GM12878 (cell line): ENCODE measurements around the gene SEMA6C. TPM values are rescaled to one million over a fixed set of nuclear protein-coding genes. Genes with fewer than 3 reads are reported as not detected.

Source experiments
- ATAC-seq: fragments of 200-7000 bp; cut with Tn5 transposase; 3 replicates; pipeline ENCODE4 v1.9.1; 2020; ENCODE audit warnings: mild to moderate bottlenecking, moderate library complexity
- BruUV-seq: library from RNA; stranded (reverse); fragments of 400-500 nt; replicated peaks from 2 replicates; lab custom pipeline; 2021; lab: Mats Ljungman, UMichigan
- CTCF ChIA-PET: fragments of 300-600 bp; sonication (Branson Sonifier 250); formaldehyde crosslinking; extraction: SDS; loops from one replicate; lab custom pipeline; 2021; ENCODE audit warnings: inconsistent platforms; lab: Yijun Ruan, JAX
- POLR2A ChIA-PET: fragments of 350-600 bp; formaldehyde crosslinking; extraction: SDS; loops from one replicate; lab custom pipeline; 2021; ENCODE audit warnings: inconsistent platforms; lab: Charles Lee
- RAD21 ChIA-PET: fragments of 300-600 bp; sonication (Branson Sonifier 250); formaldehyde crosslinking; loops from one replicate; lab custom pipeline; 2023; ENCODE audit warnings: antibody characterized with exemption; ENCODE audit not compliant: unreplicated experiment; lab: Charles Lee
- SMC1A ChIA-PET: fragments of 300-600 bp; sonication (Branson Sonifier 250); formaldehyde crosslinking; loops from one replicate; lab custom pipeline; 2023; ENCODE audit not compliant: unreplicated experiment, uncharacterized antibody; lab: Charles Lee
- DNase-seq: peaks from one replicate; pipeline ENCODE4 v3.0.0-alpha.2; 2011; ENCODE audit warnings: low read depth, low spot score
- FAIRE-seq: peaks from 3 replicates; lab custom pipeline; 2011; peaks lifted over from hg19 to GRCh38; lab: Jason Lieb, UNC
- H2AFZ ChIP-seq: 2 replicates; pipeline ENCODE4 v1.6.0; 2011; ENCODE audit warnings: low read depth, low read length, control low read depth; ENCODE audit not compliant: control insufficient read depth
- H3K27ac ChIP-seq: 2 replicates; pipeline ENCODE4 v1.5.1; 2011; ENCODE audit warnings: control low read depth; ENCODE audit not compliant: control insufficient read depth, insufficient read depth
- H3K27me3 ChIP-seq, 2 experiments: replicated peaks in 1 of 2; 2 replicates each; pipeline versions ENCODE4 v1.6.0 to v1.6.1; 2011; ENCODE audit warnings: low read length in 1 of 2; ENCODE audit not compliant: control insufficient read depth in 2 of 2, insufficient read depth in 2 of 2
- H3K36me3 ChIP-seq, 2 experiments: 2 replicates each; pipeline ENCODE4 v1.5.1; 2011; ENCODE audit warnings: low read length in 1 of 2; ENCODE audit not compliant: control insufficient read depth in 2 of 2, insufficient read depth in 2 of 2
- H3K4me1 ChIP-seq: 2 replicates; pipeline ENCODE4 v1.6.1; 2011; ENCODE audit warnings: mild to moderate bottlenecking, low read length, moderate library complexity, mixed read lengths; ENCODE audit not compliant: control insufficient read depth, insufficient read depth
- H3K4me2 ChIP-seq: 2 replicates; pipeline ENCODE4 v1.6.0; 2011; ENCODE audit warnings: control low read depth; ENCODE audit not compliant: control insufficient read depth, insufficient read depth
- H3K4me3 ChIP-seq: fragments of 200-600 bp; sonication (generic); 2 replicates; pipeline ENCODE4 v1.5.1; 2016
- H3K79me2 ChIP-seq: 2 replicates; pipeline ENCODE4 v1.6.0; 2011; ENCODE audit warnings: low read length; ENCODE audit not compliant: control insufficient read depth, insufficient read depth
- H3K9ac ChIP-seq: 2 replicates; pipeline ENCODE4 v1.8.0; 2011; ENCODE audit warnings: low read length, control low read depth, mixed read lengths; ENCODE audit not compliant: control insufficient read depth, insufficient read depth
- H3K9me3 ChIP-seq: replicated peaks from 3 replicates; pipeline ENCODE4 v1.5.1; 2011; ENCODE audit warnings: mild to moderate bottlenecking, low read length; ENCODE audit not compliant: control insufficient read depth, insufficient read depth
- H4K20me1 ChIP-seq: 2 replicates; pipeline ENCODE4 v1.6.0; 2011; ENCODE audit not compliant: control insufficient read depth, insufficient read depth
- CHD4 ChIP-seq: fragments of 200-600 bp; sonication (generic); IDR thresholded peaks from 2 replicates; pipeline ENCODE4 v1.6.1; 2016; ENCODE audit warnings: mild to moderate bottlenecking
- DPF2 ChIP-seq: fragments of 450-650 bp; IDR thresholded peaks from 2 replicates; pipeline ENCODE4 v1.6.1; 2017; ENCODE audit warnings: mild to moderate bottlenecking
- E4F1 ChIP-seq: fragments of 450-650 bp; IDR thresholded peaks from 2 replicates; pipeline ENCODE4 v1.6.1; 2018; ENCODE audit warnings: borderline replicate concordance, mild to moderate bottlenecking; ENCODE audit not compliant: partially characterized antibody
- EED ChIP-seq: sonication (generic); IDR thresholded peaks from 2 replicates; pipeline ENCODE4 v1.6.1; 2016; ENCODE audit warnings: antibody characterized with exemption, low read depth
- ESRRA ChIP-seq: IDR thresholded peaks from 2 replicates; pipeline ENCODE4 v1.6.1; 2012; ENCODE audit warnings: mild to moderate bottlenecking, low read length, improper control_type of control experiment
- KDM1A ChIP-seq: fragments of 200-600 bp; sonication (generic); IDR thresholded peaks from 2 replicates; pipeline ENCODE4 v1.6.1; 2016; ENCODE audit warnings: borderline replicate concordance
- MEF2B ChIP-seq: fragments of 450-650 bp; IDR thresholded peaks from 2 replicates; pipeline ENCODE4 v1.6.1; 2018; ENCODE audit warnings: mild to moderate bottlenecking, moderate library complexity; ENCODE audit not compliant: partially characterized antibody, poor library complexity, severe bottlenecking
- NBN ChIP-seq: fragments of 450-650 bp; IDR thresholded peaks from 2 replicates; pipeline ENCODE4 v1.6.1; 2016
- NFXL1 ChIP-seq: fragments of 450-650 bp; IDR thresholded peaks from 2 replicates; pipeline ENCODE4 v1.6.1; 2017; ENCODE audit warnings: antibody characterized with exemption, mild to moderate bottlenecking, borderline replicate concordance
- NRF1 ChIP-seq: conservative IDR thresholded peaks from 2 replicates; pipeline ENCODE4 v1.6.1; 2011; ENCODE audit warnings: mild to moderate bottlenecking, low read depth, low read length, improper control_type of control experiment
- PBX3 ChIP-seq: IDR thresholded peaks from 2 replicates; pipeline ENCODE4 v1.6.1; 2011; ENCODE audit warnings: mild to moderate bottlenecking, low read depth, low read length, moderate library complexity; ENCODE audit not compliant: insufficient replicate concordance
- RCOR1 ChIP-seq: conservative IDR thresholded peaks from 2 replicates; pipeline ENCODE4 v1.6.1; 2012; ENCODE audit warnings: low read depth, low read length, improper control_type of control experiment
- RELA ChIP-seq: fragments of 450-650 bp; IDR thresholded peaks from 2 replicates; pipeline ENCODE4 v1.8.0; 2014; ENCODE audit warnings: borderline replicate concordance; ENCODE audit not compliant: partially characterized antibody
- SMAD5 ChIP-seq: IDR thresholded peaks from 2 replicates; pipeline ENCODE4 v1.6.1; 2016; ENCODE audit warnings: antibody characterized with exemption, low read depth
- TCF3 ChIP-seq: IDR thresholded peaks from 2 replicates; pipeline ENCODE4 v1.6.1; 2012; ENCODE audit warnings: low read depth, mild to moderate bottlenecking, low read length, borderline replicate concordance; ENCODE audit not compliant: insufficient read depth
- WRNIP1 ChIP-seq: IDR thresholded peaks from 2 replicates; pipeline ENCODE4 v1.6.1; 2011; ENCODE audit warnings: low read depth, low read length, improper control_type of control experiment, borderline replicate concordance
- YBX1 ChIP-seq: fragments of 450-650 bp; IDR thresholded peaks from 2 replicates; pipeline ENCODE4 v1.6.1; 2016; ENCODE audit warnings: antibody characterized with exemption
- WGBS: methylation state at CpG from one replicate; pipeline ENCODE4 v1.1.6; 2016; ENCODE audit warnings: low lambda C conversion rate; ENCODE audit not compliant: insufficient replicate concordance, insufficient coverage; ENCODE audit errors: missing lambda C conversion rate; 5-methylcytosine and 5-hydroxymethylcytosine counted together
- in situ Hi-C: fragments of 300-500 bp; cut with MboI; formaldehyde crosslinking; loops from 9 replicates; pipeline ENCODE4 v1.14.3; 2018; ENCODE audit warnings: mixed read lengths
- intact Hi-C: fragments of 100-400 bp; cut with micrococcal nuclease; formaldehyde crosslinking; loops from one replicate; pipeline ENCODE4 v1.14.2; 2022; ENCODE audit not compliant: unreplicated experiment
- polyA plus RNA-seq, 11 experiments: library from polyadenylated mRNA; depleted of rRNA in 4 of 11; unstranded in 6 of 11; stranded (reverse) in 5 of 11; fragments of >200 nt; fragmentation: Nextera tagmentation in 4 of 11; fragmentation: Illumina TruSeq in 1 of 11; extraction: Ambion mirVana in 4 of 11; extraction: Trizol in 1 of 11; gene quantifications; 1 replicate in 1 of 11; 2 replicates in 10 of 11; pipeline versions ENCODE4 v1.2.1 to v1.2.3, GENCODE V29; 2011 to 2016; ENCODE audit warnings: inconsistent platforms in 2 of 11, missing spikeins in 2 of 11, low read depth in 1 of 11
- total RNA-seq, 4 experiments: library from RNA; depleted of rRNA in 3 of 4; stranded (reverse); fragments of >200 nt in 3 of 4; fragmentation: Illumina TruSeq in 1 of 4; extraction: Trizol in 1 of 4; gene quantifications; 2 replicates each; pipeline versions ENCODE4 v1.2.1 to v1.2.3, GENCODE V29; 2013 to 2021
- TF ChIP-seq, protein P1 (sequence below): fragments of 150-350 bp; IDR thresholded peaks from 2 replicates; pipeline ENCODE4 v1.6.1; 2014; ENCODE audit warnings: mild to moderate bottlenecking, low read depth, low read length
- TF ChIP-seq, protein P2 (sequence below): IDR thresholded peaks from 2 replicates; pipeline ENCODE4 v1.6.1; 2011; ENCODE audit warnings: low read depth, low read length, improper control_type of control experiment, borderline replicate concordance

Gene SEMA6C
- total and polyA plus RNA-seq, 10 of the 15 experiments (the other 5 are each of a cell fraction or from before 2014, with no cell fraction given): 0.13 to 2.2 (median 0.29) TPM; not detected in 1

DNA sequence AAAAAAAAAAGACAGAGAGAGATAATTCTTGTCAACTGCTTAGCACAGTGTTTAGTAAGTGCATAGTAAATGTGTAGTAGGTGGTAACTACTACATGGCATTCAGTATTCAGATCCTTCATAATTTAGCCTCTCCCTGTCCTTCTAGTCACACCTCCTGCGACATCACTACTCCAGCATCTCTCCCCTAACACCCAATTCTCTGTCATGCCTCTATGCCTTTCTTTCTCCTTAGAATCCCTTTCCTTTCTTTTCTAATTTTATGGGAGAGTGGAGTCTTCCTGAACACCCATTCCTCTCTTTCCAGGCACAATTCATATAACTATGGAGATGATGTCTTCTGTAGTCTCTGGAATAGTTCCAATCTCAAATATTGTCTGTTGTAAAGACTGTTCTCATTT, 47.4 kb upstream of the SEMA6C start:
- 42% methylated on average over 1 of the region's 1 CpG for WGBS
- Histone ChIP-seq H2AFZ (no peak overlapping the region), H3K4me3 (no peak overlapping the region), H3K4me1 (no peaks in the 10 kb centered on the region), H3K9ac (no peak overlapping the region), H3K4me2 (no peak overlapping the region), H3K36me3 (no peaks in the 10 kb centered on the region), H3K27ac (no peak overlapping the region), H3K9me3 (no peaks in the 10 kb centered on the region), H3K79me2 (peaks cover 16% of the 10 kb centered on the region), H4K20me1 (no peaks in the 10 kb centered on the region), H3K27me3 (no peaks in the 10 kb centered on the region)
- POLR2A ChIA-PET: interaction anchor here (1.0 kb wide), 1 partner anchor 59 kb away, joined by 3 read pairs; no protein-coding TSS in a partner anchor
- intact Hi-C loops (no loop called here), in situ Hi-C loops (loop anchor here (5.0 kb wide), 1 partner anchor 148 kb away; no protein-coding TSS in a partner anchor)
- SMC1A ChIA-PET: interaction anchor here (0.6 kb wide), 1 partner anchor 214 kb away, joined by 3 read pairs; no protein-coding TSS in a partner anchor
- DNase-seq (no peak), FAIRE-seq (no peak), ATAC-seq (no peak)
- TF ChIP-seq MEF2B: no peak
- no peak for TF ChIP-seq YBX1
- TF ChIP-seq PBX3: no peak
- TF ChIP-seq EED: no peak
- no peak for TF ChIP-seq NBN
- TF ChIP-seq KDM1A: no peak
- TF ChIP-seq, protein P1, sequence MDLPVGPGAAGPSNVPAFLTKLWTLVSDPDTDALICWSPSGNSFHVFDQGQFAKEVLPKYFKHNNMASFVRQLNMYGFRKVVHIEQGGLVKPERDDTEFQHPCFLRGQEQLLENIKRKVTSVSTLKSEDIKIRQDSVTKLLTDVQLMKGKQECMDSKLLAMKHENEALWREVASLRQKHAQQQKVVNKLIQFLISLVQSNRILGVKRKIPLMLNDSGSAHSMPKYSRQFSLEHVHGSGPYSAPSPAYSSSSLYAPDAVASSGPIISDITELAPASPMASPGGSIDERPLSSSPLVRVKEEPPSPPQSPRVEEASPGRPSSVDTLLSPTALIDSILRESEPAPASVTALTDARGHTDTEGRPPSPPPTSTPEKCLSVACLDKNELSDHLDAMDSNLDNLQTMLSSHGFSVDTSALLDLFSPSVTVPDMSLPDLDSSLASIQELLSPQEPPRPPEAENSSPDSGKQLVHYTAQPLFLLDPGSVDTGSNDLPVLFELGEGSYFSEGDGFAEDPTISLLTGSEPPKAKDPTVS: no peak
- no peak for TF ChIP-seq NRF1
- no peak for TF ChIP-seq ESRRA
- no peak for TF ChIP-seq CHD4
- TF ChIP-seq SMAD5: no peak
- TF ChIP-seq WRNIP1: no peak
- no peak for TF ChIP-seq NFXL1
- no peak for TF ChIP-seq DPF2
- TF ChIP-seq E4F1: no peak
- no peak for TF ChIP-seq TCF3
- TF ChIP-seq RCOR1: no peak
- no peak for TF ChIP-seq RELA
- TF ChIP-seq, protein P2, sequence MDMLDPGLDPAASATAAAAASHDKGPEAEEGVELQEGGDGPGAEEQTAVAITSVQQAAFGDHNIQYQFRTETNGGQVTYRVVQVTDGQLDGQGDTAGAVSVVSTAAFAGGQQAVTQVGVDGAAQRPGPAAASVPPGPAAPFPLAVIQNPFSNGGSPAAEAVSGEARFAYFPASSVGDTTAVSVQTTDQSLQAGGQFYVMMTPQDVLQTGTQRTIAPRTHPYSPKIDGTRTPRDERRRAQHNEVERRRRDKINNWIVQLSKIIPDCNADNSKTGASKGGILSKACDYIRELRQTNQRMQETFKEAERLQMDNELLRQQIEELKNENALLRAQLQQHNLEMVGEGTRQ: no peak
- CTCF ChIA-PET: interaction anchor here (1.0 to 6.3 kb wide), 3 partner anchors 12 to 94 kb away, joined by 5 to 70 read pairs (median 9); partner anchors contain the start of gene PSMD4
- no TSS peak for BruUV-seq
- RAD21 ChIA-PET: interaction anchor here (0.7 kb wide), 1 partner anchor 486 kb away, joined by 3 read pairs; no protein-coding TSS in a partner anchor
